DND-41 (cell line): ENCODE results near the gene OTUB1.

ENCODE experiments used
- CTCF ChIP-seq: IDR thresholded peaks from 2 replicates; pipeline ENCODE4 v1.5.1; 2012; ENCODE audit warnings: borderline replicate concordance, low read length, moderate library complexity, mild to moderate bottlenecking; ENCODE audit not compliant: poor library complexity, severe bottlenecking; ENCODE audit errors: extremely low read depth
- EZH2 ChIP-seq: IDR thresholded peaks from 3 replicates; pipeline ENCODE4 v1.6.1; 2012; ENCODE audit warnings: borderline replicate concordance, low read depth, mild to moderate bottlenecking, moderate library complexity, low read length, inconsistent platforms; ENCODE audit not compliant: severe bottlenecking

DNA sequence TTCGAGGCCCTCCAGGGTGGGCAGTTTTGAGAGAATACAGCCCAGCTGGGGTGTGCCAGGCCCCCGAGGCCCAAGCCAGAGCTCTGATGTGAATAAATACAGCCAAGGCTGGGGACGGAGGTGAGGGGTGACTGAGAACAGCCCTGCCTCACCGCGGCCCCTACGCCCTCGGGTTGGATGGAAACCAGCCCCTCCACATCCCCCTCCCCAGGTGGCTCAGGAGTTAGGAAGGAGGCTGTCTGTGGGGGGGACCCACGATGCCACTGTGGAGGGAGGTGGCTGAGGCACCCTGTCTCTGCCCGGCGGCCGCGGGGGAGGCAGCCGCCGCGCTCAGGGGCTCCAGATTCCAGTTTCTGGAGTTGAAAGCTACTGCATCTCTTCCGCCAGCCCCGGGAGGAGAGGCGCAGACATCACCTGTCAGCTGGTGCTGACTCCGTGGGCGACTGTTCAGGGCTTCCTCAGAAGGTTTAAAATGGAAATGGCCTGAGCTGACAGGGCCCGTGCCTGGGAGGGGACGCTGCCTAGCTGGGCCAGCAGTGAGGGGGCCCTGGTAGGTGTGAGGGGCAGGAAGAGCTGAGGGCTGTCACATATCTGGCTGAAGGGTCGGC, 50.9 kb downstream of the OTUB1 start:
- TF ChIP-seq CTCF (no peak), EZH2 (no peak)
